Left cardiac atrium (tissue), 4 donors: ENCODE data around the gene COX6B1. TPM values are rescaled to one million over a fixed set of nuclear protein-coding genes. Genes with fewer than 3 reads are reported as not detected.
"Not testable (repeated sequence)": the region's sequence is repeated elsewhere in the genome, so short reads cannot be mapped to it uniquely, and the experiment has no call there.

Source experiments
- ATAC-seq, 2 donors: fragments of 200-7000 bp; cut with Tn5 transposase; one replicate each; pipeline ENCODE4 v1.9.1; 2020; ENCODE audit warnings: mild to moderate bottlenecking in 2 of 2, moderate library complexity in 2 of 2
- DNase-seq: peaks from one replicate; pipeline ENCODE4 v3.0.0-alpha.2; 2020
- intact Hi-C, 2 donors: fragments of 100-400 bp; cut with DNase I; formaldehyde crosslinking; loops; one replicate each; pipeline versions ENCODE4 v1.14.1 to v1.15.1; 2022 to 2023
- total RNA-seq, 2 donors: library from RNA; stranded (reverse); fragmentation: NEBNext Ultra II Directional; extraction: Animal tissue kit (Norgen Biotek cat#: 25700); gene quantifications; one replicate each; pipeline ENCODE4 v1.2.1, GENCODE V29; 2021
- donor health status: DM: no; HTN: yes; CAD: no.
- donor health status: DM: no; HTN: yes; CAD: no; lungs with severe emphysema.
- donor health status: DM: yes; HTN: yes; CAD: no.
- donor health status: Dilated cardiomyopathy.

The COX6B1 gene
- total RNA-seq, 2 donors from 2014 or later: 934 to 1,059 TPM

DNA sequence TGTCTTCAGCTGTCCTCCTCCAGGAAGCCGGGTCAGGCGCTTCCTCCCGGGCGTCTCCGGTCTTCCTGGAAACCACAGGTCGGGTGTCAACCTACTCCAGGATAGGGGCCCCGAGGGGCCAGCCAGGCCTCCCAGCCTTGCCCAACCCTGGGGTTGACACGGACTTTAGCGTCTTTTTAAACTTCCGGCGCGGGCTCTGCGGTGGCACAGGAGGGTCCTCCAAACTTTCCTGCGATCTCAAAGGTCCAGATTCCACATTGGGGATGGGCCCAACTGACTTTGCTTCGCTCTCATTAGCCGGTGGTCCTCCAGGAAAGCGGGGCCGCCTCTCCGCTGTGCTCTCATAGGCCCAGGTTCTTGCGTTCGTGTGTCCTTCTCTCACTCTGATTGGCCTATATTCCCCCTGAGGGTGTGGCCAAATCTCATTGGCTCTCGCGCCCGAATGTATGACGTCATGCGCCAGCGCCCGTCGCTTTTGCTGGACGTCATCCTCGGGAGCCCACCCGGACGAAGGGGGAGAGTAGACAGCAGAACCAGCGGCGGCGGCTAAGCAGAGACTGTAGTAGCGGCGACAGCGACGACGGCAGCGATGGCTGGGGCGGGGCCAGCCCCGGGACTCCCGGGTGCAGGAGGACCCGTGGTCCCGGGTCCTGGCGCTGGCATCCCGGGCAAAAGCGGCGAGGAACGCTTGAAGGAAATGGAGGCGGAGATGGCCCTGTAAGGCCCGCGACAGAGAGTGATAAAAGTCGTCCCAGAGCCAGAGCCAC is 19.4 kb upstream of the COX6B1 start, which contains the start of gene RBM42:
TSS of gene RBM42 (plus strand) at position 472 of the 767 bp plus-strand sequence. CDS start at position 590, 118 bp downstream.
- intact Hi-C loops: no loop called here
- peak; percentile 100 for ATAC-seq
- DNase-seq: peak; percentile 97

DNA sequence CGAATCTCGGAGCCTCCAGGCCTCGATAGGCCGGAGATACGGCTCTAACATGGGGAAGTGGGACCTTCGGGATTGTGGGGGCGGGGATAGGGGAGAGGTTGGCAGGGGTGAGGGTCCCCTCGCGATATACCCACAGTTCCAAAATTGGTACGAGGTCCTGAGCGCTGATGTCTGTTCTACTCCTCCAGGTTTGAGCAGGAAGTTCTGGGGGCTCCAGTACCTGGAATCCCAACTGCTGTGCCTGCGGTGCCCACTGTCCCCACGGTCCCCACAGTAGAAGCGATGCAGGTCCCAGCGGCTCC is 18.8 kb upstream of the COX6B1 start:
- DNase-seq: no peak
- intact Hi-C loops: no loop called here
- ATAC-seq: no peak

DNA sequence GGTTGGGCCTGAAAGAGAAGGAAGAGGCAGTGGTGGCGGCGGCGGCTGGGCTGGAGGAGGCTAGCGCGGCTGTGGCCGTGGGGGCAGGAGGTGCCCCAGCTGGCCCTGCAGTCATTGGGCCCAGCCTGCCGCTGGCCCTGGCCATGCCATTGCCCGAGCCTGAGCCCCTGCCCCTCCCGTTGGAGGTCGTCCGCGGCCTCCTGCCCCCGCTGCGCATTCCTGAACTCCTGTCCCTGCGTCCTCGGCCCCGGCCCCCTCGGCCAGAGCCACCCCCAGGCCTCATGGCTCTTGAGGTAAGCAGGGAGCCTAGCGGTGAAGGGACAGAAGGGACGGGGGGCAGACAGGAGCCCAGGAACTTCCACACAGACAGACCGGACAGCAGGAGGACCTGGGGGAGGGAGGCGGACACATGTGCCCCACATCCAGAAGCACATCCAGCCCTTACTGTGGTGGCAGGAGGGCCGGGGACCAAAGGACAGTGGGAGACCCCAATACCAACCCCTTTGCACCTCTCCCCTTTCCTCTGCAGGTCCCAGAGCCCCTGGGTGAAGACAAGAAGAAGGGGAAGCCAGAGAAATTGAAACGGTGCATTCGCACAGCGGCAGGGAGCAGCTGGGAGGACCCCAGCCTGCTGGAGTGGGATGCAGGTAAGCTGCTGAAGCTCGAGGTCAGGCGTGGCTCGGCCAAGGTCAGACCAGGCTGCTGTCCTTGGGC is 14.2 kb upstream of the COX6B1 start:
- ATAC-seq (no peak), DNase-seq (no peak)
- intact Hi-C loops: no loop called here

DNA sequence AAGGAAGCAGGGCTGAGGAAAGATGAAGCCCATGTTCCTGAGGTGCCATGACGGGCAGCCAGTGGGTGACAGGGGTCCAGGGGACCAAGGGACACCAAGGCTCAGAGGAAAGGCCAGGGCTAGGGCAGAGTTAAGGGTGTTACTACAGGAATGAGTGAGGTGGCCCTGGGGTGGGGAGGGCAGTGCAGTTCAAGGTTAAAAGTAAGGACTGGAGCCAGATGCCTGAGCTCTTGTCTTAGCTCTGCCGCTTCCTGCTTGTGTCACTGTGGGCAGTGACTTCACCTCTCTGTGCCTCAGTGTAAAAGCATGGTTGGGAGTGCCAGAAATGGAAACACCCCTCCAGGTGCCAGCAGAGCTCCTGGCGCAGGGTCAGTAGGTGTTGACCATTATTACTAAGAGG is 11.5 kb upstream of the COX6B1 start:
- intact Hi-C loops: no loop called here
- ATAC-seq (no peak), DNase-seq (no peak)

DNA sequence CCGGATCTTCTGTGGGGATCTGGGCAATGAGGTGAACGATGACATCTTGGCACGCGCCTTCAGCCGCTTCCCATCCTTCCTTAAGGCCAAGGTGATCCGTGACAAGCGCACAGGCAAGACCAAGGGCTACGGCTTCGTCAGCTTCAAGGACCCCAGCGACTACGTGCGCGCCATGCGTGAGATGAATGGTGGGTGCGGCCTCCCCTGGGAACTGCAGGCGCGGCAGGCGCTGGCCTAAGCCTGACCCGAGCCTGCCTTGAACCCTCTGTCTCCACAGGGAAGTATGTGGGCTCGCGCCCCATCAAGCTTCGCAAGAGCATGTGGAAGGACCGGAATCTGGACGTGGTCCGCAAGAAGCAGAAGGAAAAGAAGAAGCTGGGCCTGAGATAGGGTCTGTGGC is 11.0 kb upstream of the COX6B1 start:
- ATAC-seq: no peak
- intact Hi-C loops: no loop called here
- no peak for DNase-seq

DNA sequence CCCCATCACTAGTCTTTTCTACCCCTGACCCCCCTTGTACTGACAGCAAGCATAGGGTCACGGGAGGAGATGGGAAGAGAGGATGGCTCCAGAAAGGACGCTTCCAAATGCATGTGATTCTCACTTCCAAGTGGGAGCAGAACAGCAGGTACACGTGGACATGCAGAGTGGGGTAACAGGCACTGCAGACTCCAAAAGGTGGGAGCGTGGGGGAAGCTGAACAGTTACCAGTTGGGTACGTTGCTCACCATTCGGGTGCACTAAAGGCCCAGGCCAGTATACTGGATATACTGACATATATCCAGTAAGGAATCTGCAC is 8.8 kb upstream of the COX6B1 start:
- DNase-seq (no peak), ATAC-seq (no peak)
- intact Hi-C loops: no loop called here

DNA sequence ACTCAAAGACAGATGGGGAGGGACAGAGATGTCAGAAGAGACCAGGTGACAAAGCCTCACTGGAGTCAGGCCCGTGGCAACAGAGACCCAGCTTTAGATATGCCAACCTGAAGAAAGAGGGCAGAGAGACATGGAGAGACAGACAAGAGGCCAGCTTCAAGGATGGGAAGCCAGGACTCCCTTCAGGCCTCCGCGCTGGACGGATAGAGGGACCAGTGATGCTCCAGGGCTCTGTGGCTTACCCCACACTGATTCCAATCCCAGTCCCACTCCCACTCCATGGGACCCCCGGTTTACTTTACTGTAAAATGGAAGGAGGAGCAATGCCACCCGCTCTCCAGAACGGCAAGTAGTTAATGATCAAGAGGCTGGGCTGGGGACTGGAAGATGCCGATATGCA is 8.3 kb upstream of the COX6B1 start:
- intact Hi-C loops: no loop called here
- DNase-seq: no peak

DNA sequence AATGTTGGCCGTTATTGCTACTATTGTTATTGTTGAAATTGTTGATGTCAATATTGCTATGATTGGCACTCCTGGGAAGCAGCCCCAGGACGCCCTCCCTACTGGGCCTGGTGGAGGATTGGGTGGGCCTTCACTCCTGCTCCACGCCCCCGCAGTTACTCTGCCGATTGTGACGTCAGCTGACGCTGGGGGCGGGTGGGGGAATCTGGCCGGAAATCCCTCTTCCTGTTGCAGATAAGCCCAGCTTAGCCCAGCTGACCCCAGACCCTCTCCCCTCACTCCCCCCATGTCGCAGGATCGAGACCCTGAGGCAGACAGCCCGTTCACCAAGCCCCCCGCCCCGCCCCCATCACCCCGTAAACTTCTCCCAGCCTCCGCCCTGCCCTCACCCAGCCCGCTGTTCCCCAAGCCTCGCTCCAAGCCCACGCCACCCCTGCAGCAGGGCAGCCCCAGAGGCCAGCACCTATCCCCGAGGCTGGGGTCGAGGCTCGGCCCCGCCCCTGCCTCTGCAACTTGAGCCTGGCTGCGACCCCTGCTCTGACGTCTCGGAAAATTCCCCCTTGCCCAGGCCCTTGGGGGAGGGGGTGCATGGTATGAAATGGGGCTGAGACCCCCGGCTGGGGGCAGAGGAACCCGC is 6.5 kb upstream of the COX6B1 start, which contains the start of gene ETV2:
TSS of gene ETV2 (plus strand) at position 231 of the 637 bp plus-strand sequence. CDS start 716 bp downstream, outside the sequence.
- intact Hi-C loops: no loop called here
- ATAC-seq: no peak
- DNase-seq: peak; percentile 67

More for the DNA sequence above, 8.3 kb upstream of the COX6B1 start:
- ATAC-seq: no peak

DNA sequence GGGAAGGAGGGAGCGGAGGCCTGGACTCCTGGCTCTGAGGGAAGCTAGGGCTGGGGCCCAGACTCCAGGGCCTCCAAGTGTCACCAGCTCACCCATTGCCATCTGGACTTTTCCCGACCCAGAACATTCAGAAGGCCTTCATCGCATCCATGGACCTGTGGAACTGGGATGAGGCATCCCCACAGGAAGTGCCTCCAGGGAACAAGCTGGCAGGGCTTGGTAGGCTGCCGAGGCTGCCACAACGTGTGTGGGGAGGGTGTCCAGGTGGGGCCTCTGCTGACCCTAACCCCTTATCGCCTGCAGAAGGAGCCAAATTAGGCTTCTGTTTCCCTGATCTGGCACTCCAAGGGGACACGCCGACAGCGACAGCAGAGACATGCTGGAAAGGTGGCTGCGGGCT is 5.8 kb upstream of the COX6B1 start:
- DNase-seq: no peak
- no peak for ATAC-seq
- intact Hi-C loops: no loop called here

DNA sequence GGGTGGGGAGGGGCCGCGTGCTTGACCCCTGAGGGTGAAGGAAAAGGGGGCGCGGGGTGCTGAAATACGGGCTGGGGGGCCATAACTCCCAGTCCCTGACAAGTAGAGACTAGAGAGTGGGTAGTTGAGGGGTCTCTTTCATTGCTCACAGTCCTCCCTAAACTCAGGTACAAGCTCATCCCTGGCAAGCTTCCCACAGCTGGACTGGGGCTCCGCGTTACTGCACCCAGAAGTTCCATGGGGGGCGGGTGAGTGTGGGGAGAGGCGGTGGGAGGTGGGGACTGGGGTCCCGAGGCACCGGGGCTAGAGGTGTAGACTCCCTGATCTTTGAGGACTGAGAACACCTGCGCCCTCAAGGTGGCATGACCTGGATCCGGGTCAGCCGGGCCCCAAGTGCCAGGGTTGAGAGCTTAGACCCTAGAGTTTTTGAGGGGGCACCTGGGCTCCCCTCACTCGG is 5.3 kb upstream of the COX6B1 start:
- no peak for ATAC-seq

DNA sequence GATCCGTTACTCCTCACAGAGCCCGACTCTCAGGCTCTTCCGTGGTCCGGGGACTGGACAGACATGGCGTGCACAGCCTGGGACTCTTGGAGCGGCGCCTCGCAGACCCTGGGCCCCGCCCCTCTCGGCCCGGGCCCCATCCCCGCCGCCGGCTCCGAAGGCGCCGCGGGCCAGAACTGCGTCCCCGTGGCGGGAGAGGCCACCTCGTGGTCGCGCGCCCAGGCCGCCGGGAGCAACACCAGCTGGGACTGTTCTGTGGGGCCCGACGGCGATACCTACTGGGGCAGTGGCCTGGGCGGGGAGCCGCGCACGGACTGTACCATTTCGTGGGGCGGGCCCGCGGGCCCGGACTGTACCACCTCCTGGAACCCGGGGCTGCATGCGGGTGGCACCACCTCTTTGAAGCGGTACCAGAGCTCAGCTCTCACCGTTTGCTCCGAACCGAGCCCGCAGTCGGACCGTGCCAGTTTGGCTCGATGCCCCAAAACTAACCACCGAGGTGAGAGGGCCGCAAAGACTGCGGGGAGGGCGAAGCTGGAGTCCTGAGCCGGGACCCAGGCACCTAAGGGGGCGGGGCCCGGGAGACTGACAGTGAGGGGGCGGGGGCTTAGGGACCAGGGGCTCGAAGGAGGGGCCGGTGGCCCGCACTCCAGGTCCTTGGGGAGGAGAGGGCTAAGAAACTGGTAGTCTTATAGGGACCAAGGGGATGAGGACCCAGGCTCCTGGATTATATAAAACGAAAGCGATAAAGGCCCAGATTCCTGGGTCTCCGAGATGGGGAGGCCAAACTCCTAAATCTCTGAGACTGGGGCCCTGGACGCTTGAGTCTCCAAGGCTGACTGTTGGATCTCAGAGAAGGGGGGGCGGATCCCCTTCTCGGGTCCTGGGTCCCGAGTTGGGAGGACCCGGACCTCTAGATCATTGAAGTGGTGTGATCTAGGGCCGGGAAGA is 4.6 kb upstream of the COX6B1 start:
- DNase-seq (peak; percentile 83), ATAC-seq (peak; percentile 61 to 74)
- intact Hi-C loops: no loop called here

More for the DNA sequence above, 5.3 kb upstream of the COX6B1 start:
- DNase-seq: no peak
- intact Hi-C loops: no loop called here

DNA sequence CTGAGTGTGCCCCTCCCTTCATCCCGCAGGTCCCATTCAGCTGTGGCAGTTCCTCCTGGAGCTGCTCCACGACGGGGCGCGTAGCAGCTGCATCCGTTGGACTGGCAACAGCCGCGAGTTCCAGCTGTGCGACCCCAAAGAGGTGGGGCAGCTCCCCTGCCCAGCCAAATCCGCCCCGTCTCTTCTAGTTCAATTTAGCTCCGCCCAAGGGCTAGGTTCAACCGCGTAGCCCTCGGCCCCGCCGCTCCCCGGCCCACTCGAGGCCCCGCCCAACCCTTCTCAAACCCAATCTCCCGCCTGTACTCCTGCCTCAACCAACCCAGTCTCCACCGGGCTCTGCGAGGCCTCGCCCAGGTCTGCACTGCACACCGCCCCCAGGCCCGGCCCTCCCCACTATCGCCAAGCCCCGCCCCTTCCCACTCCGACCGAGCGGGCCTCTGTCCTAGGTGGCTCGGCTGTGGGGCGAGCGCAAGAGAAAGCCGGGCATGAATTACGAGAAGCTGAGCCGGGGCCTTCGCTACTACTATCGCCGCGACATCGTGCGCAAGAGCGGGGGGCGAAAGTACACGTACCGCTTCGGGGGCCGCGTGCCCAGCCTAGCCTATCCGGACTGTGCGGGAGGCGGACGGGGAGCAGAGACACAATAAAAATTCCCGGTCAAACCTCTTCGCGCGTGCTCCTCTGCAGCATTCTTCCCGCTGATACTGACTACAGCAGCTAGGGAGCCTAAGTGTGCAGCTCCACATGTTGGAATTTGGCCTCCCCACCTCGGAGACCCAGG is 3.7 kb upstream of the COX6B1 start:
- intact Hi-C loops: no loop called here
- DNase-seq (peak; percentile 97), ATAC-seq (peak; percentile 89 to 93)

DNA sequence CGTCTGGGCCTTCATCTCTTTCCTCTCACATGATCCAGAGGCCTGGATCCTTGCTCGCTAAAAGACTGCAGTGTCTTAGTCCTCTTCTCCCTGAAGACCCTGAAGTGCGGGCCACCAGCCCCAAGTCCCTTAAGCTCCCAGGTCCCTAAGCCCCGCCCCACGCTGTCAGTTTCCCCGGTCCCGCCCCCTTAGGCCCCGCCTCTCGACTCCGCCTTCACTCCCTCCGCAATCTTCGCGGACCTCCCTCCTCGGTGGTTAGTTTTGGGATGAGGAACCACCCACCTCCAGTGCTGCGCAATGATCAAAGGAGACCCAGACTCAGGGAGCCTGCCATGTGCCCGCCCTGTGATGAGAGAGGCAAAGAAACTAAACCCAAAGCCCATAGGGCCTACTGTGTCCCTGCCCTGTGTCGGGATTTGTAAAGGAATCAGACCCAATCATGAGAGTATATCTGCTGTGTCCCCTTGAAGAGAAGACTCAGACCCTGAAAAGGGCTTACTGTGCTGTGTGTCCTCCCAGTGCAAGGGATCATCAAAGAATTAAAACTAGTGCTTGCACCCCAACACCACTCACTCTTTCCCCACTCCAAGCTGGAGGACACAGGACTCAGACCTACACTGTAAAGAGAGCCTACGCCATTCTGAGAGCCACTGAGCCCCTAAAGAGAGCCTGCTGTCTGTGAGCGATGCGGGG is 3.0 kb upstream of the COX6B1 start:
- ATAC-seq (peak; percentile 46 to 53), DNase-seq (peak; percentile 92)
- intact Hi-C loops: no loop called here

DNA sequence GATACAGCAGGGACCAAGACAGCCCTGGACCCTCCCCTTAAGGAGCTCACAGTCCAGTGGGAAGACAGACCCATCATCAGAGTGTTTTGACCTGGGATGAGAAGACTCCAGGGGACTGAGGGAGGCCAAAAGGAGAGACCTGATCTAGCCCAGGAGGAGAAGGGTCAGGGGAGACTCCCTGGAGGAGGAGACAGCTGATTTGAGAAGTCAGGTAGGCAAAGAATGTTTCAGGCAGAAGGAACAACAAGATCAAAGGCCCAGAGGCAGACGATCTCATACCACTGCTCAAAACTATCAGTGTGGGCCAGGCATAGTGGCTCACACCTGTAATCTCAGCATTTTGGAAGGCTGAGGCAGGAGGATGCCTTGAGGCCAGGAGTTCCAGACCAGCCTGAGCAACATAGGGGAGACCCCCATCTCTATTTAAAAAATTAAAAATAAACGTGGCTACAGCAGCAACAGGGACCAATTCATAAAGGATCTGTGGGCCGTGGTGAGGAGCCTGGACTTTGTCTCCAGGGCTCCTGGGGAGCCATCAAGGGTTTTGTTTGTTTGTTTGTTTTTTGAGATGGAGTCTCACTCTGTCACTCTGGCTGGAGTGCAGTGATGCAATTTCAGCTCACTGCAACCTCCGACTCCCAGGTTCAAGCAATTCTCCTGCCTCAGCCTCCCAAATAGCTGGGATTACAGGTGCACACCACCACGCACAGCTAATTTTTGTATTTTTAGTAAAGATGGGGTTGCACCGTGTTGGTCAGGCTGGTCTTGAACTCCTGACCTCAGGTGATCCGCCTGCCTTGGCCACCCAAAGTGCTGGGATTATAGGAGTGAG is 2.2 kb upstream of the COX6B1 start:
- no peak for ATAC-seq
- intact Hi-C loops: no loop called here

DNA sequence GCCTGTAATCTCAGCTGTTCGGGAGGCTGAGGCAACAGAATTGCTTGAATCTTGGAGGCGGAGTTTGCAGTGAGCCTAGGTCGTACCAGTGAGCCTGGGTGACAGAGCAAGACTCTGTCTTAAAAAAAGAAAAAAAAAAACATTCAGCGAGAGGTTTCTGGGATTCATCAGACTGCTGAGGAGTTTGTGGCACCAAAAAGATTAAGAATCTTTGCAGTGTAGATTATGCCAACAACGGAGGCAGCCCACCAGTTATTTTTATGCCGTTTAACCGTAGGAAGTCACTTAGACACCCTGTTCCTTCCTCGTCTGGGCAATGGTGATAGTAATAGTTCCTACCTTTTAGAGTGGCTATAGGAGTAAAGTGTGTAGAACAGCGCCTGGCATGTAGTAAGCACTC is 2.5 kb downstream of the COX6B1 start:
- ATAC-seq: no peak
- intact Hi-C loops: no loop called here
- DNase-seq: no peak

More for the DNA sequence above, 2.2 kb upstream of the COX6B1 start:
- no peak for DNase-seq

DNA sequence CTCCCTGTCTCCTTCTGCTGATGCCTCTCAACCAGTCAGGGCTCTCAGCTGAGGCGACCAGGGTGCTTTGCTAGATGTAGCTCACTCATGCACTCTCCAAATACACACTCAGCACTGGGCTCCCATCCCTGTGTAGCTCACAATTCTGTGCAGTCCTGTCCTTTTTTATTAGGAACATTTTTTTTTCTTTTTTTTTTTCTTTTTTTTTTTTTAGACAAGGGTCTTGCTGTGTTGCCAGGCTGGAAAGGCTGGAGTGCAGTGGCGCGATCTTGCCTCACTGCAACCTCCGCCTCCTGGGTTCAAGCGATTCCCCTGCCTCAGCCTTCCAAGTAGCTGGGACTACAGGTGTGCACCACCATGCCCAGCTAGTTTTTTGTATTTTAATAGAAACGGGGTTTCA is 6.7 kb downstream of the COX6B1 start:
- intact Hi-C loops, DNase-seq, ATAC-seq: not testable (repeated sequence)

DNA sequence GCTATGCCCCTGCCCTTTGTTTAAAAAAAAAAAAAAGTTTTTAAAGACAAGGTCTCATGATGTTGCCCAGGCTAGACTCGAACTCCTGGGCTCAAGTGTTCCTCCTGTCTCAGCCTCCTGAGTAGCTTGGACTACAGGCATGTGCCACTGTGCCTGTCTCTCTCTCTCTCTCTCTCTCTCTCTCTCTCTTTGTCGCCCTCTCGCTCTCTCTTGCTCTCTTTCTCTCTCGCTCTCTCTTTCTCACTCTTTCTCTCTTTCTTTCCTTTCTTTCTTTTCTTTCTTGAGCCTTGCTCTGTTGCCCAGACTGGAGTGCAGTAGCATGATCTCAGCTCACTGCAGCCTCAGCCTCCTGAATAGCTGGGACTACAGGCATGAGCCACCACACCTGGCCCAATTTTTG is 7.5 kb downstream of the COX6B1 start:
- no peak for ATAC-seq
- intact Hi-C loops: no loop called here
- no peak for DNase-seq
